ENCODE measurements around the gene ARL14EP. TPM values are rescaled to one million over a fixed set of nuclear protein-coding genes. Genes with fewer than 3 reads are reported as not detected.

ARL14EP gene
- total RNA-seq, 2 donors from 2014 or later = 28.4 to 34.1 TPM

GRCh38 chr11:30311189-30311588, 11.7 kb upstream of the ARL14EP start:
- no peak overlapping the region for H3K27ac Mint-ChIP-seq
- H3K4me1 Mint-ChIP-seq = peaks cover 9% of the 10 kb centered on the region
- H3K9me3 ChIP-seq (ENCODE audit: control insufficient read depth, low read length, poor library complexity, severe bottlenecking) = no peaks in the 10 kb centered on the region
- no peak for ATAC-seq
- peaks cover 2% of the 10 kb centered on the region for H3K36me3 Mint-ChIP-seq (ENCODE audit: low read depth)
- H3K27me3 Mint-ChIP-seq = peaks cover 16% of the 10 kb centered on the region
- no peak for DNase-seq
- no peak overlapping the region for H3K4me3 Mint-ChIP-seq

GRCh38 chr11:30312243-30312642, 10.7 kb upstream of the ARL14EP start:
- no peak overlapping the region for H3K27ac Mint-ChIP-seq
- peaks cover 12% of the 10 kb centered on the region for H3K4me1 Mint-ChIP-seq
- H3K27me3 Mint-ChIP-seq = peaks cover 18% of the 10 kb centered on the region
- DNase-seq (no peak), ATAC-seq (no peak)
- H3K36me3 Mint-ChIP-seq (ENCODE audit: low read depth) = peaks cover 2% of the 10 kb centered on the region
- no peaks in the 10 kb centered on the region for H3K9me3 ChIP-seq (ENCODE audit: control insufficient read depth, low read length, poor library complexity, severe bottlenecking)
- no peak overlapping the region for H3K4me3 Mint-ChIP-seq

GRCh38 chr11:30313580-30313979, 9.3 kb upstream of the ARL14EP start:
- H3K36me3 Mint-ChIP-seq (ENCODE audit: low read depth) = peaks cover 1% of the 10 kb centered on the region
- ATAC-seq = no peak
- DNase-seq = no peak
- peaks cover 28% of the 10 kb centered on the region for H3K27me3 Mint-ChIP-seq
- H3K4me3 Mint-ChIP-seq = no peak overlapping the region
- no peak overlapping the region for H3K27ac Mint-ChIP-seq
- H3K4me1 Mint-ChIP-seq = peaks cover 13% of the 10 kb centered on the region
- no peaks in the 10 kb centered on the region for H3K9me3 ChIP-seq (ENCODE audit: control insufficient read depth, low read length, poor library complexity, severe bottlenecking)

GRCh38 chr11:30314625-30315024, 8.3 kb upstream of the ARL14EP start:
- H3K27ac Mint-ChIP-seq = no peak overlapping the region
- H3K27me3 Mint-ChIP-seq = peaks cover 19% of the 10 kb centered on the region
- H3K4me3 Mint-ChIP-seq = no peak overlapping the region
- H3K36me3 Mint-ChIP-seq (ENCODE audit: low read depth) = peaks cover 2% of the 10 kb centered on the region
- no peak for DNase-seq
- no peaks in the 10 kb centered on the region for H3K9me3 ChIP-seq (ENCODE audit: control insufficient read depth, low read length, poor library complexity, severe bottlenecking)
- ATAC-seq = no peak
- peaks cover 13% of the 10 kb centered on the region for H3K4me1 Mint-ChIP-seq

GRCh38 chr11:30316237-30316636, 6.7 kb upstream of the ARL14EP start:
- Mint-ChIP-seq H3K27ac (no peak overlapping the region), H3K36me3 (ENCODE audit: low read depth) (peaks cover 4% of the 10 kb centered on the region), H3K27me3 (peaks cover 26% of the 10 kb centered on the region), H3K4me3 (no peak overlapping the region), H3K4me1 (peaks cover 13% of the 10 kb centered on the region)
- no peaks in the 10 kb centered on the region for H3K9me3 ChIP-seq (ENCODE audit: control insufficient read depth, low read length, poor library complexity, severe bottlenecking)
- ATAC-seq = no peak
- DNase-seq = no peak

GRCh38 chr11:30317030-30317429, 5.9 kb upstream of the ARL14EP start:
- H3K27ac Mint-ChIP-seq = no peak overlapping the region
- H3K4me3 Mint-ChIP-seq = no peak overlapping the region
- DNase-seq (no peak), ATAC-seq (no peak)
- peaks cover 26% of the 10 kb centered on the region for H3K27me3 Mint-ChIP-seq
- H3K9me3 ChIP-seq (ENCODE audit: control insufficient read depth, low read length, poor library complexity, severe bottlenecking) = no peaks in the 10 kb centered on the region
- H3K4me1 Mint-ChIP-seq = peaks cover 13% of the 10 kb centered on the region
- H3K36me3 Mint-ChIP-seq (ENCODE audit: low read depth) = peaks cover 4% of the 10 kb centered on the region

- H3K27me3 Mint-ChIP-seq = peaks cover 26% of the 10 kb centered on the region
- ATAC-seq (no peak), DNase-seq (no peak)
- no peak overlapping the region for H3K27ac Mint-ChIP-seq
- H3K36me3 Mint-ChIP-seq (ENCODE audit: low read depth) = peaks cover 6% of the 10 kb centered on the region
- H3K9me3 ChIP-seq (ENCODE audit: control insufficient read depth, low read length, poor library complexity, severe bottlenecking) = no peaks in the 10 kb centered on the region
- H3K4me1 Mint-ChIP-seq = peaks cover 29% of the 10 kb centered on the region
- no peak overlapping the region for H3K4me3 Mint-ChIP-seq
These were observed 1.6 kb upstream of the ARL14EP start for GRCh38 chr11:30321321-30321720.

- peak overlapping the region; percentile 16 for H3K4me3 Mint-ChIP-seq
- peaks cover 6% of the 10 kb centered on the region for H3K36me3 Mint-ChIP-seq (ENCODE audit: low read depth)
- peak overlapping the region; percentile 98 for H3K27ac Mint-ChIP-seq
- ATAC-seq (no peak), DNase-seq (no peak)
- H3K9me3 ChIP-seq (ENCODE audit: control insufficient read depth, low read length, poor library complexity, severe bottlenecking) = no peaks in the 10 kb centered on the region
- peaks cover 25% of the 10 kb centered on the region for H3K27me3 Mint-ChIP-seq
- peaks cover 33% of the 10 kb centered on the region for H3K4me1 Mint-ChIP-seq
These were observed 713 bp upstream of the ARL14EP start for GRCh38 chr11:30322191-30322590.

GRCh38 chr11:30326114-30326778, 3.3 kb downstream of the ARL14EP start:
- DNase-seq (no peak), ATAC-seq (no peak)
- peak overlapping the region; percentile 89 for H3K4me3 Mint-ChIP-seq
- H3K36me3 Mint-ChIP-seq (ENCODE audit: low read depth) = peaks cover 2% of the 10 kb centered on the region
- no peaks in the 10 kb centered on the region for H3K9me3 ChIP-seq (ENCODE audit: control insufficient read depth, low read length, poor library complexity, severe bottlenecking)
- no peaks in the 10 kb centered on the region for H3K27me3 Mint-ChIP-seq
- peaks cover 38% of the 10 kb centered on the region for H3K4me1 Mint-ChIP-seq
- peak overlapping the region; percentile 98 for H3K27ac Mint-ChIP-seq

GRCh38 chr11:30326906-30327305, 4.0 kb downstream of the ARL14EP start:
- H3K9me3 ChIP-seq (ENCODE audit: control insufficient read depth, low read length, poor library complexity, severe bottlenecking) = no peaks in the 10 kb centered on the region
- DNase-seq (no peak), ATAC-seq (peak; percentile 26)
- H3K27me3 Mint-ChIP-seq = no peaks in the 10 kb centered on the region
- H3K4me3 Mint-ChIP-seq = peak overlapping the region; percentile 89
- peaks cover 38% of the 10 kb centered on the region for H3K4me1 Mint-ChIP-seq
- H3K27ac Mint-ChIP-seq = peak overlapping the region; percentile 98
- peaks cover 2% of the 10 kb centered on the region for H3K36me3 Mint-ChIP-seq (ENCODE audit: low read depth)

- H3K27ac Mint-ChIP-seq = peak overlapping the region; percentile 77
- no peaks in the 10 kb centered on the region for H3K27me3 Mint-ChIP-seq
- peaks cover 34% of the 10 kb centered on the region for H3K4me1 Mint-ChIP-seq
- no peak for DNase-seq
- H3K4me3 Mint-ChIP-seq = no peak overlapping the region
- peaks cover 3% of the 10 kb centered on the region for H3K36me3 Mint-ChIP-seq (ENCODE audit: low read depth)
- ATAC-seq = no peak
- H3K9me3 ChIP-seq (ENCODE audit: control insufficient read depth, low read length, poor library complexity, severe bottlenecking) = no peaks in the 10 kb centered on the region
These were observed 5.8 kb downstream of the ARL14EP start for GRCh38 chr11:30328681-30329080.

GRCh38 chr11:30329150-30329940, 6.4 kb downstream of the ARL14EP start:
- DNase-seq (no peak), ATAC-seq (no peak)
- Mint-ChIP-seq H3K27ac (peak overlapping the region; percentile 77), H3K4me3 (no peak overlapping the region), H3K27me3 (no peaks in the 10 kb centered on the region), H3K4me1 (peaks cover 31% of the 10 kb centered on the region), H3K36me3 (ENCODE audit: low read depth) (peaks cover 5% of the 10 kb centered on the region)
- no peaks in the 10 kb centered on the region for H3K9me3 ChIP-seq (ENCODE audit: control insufficient read depth, low read length, poor library complexity, severe bottlenecking)

- DNase-seq (no peak), ATAC-seq (peak; percentile 62)
- Mint-ChIP-seq H3K4me1 (peaks cover 11% of the 10 kb centered on the region), H3K36me3 (ENCODE audit: low read depth) (peaks cover 12% of the 10 kb centered on the region), H3K27me3 (no peaks in the 10 kb centered on the region), H3K27ac (peak overlapping the region; percentile 47), H3K4me3 (no peak overlapping the region)
- H3K9me3 ChIP-seq (ENCODE audit: control insufficient read depth, low read length, poor library complexity, severe bottlenecking) = no peaks in the 10 kb centered on the region
These were observed 10.5 kb downstream of the ARL14EP start for GRCh38 chr11:30333405-30333804.

Data from T-helper 17 cell (primary cell).